Activated CD4-positive, alpha-beta T cell treated with anti-CD3 and anti-CD28 coated beads for 24 hours (primary cell): ENCODE data around the gene TMEM61.

Experiments used
- DNase-seq, 2 donors: peaks; one replicate each; pipeline ENCODE4 v3.0.0-alpha.2; 2020; ENCODE audit warnings: low read depth in 2 of 2

TMEM61 gene

DNA sequence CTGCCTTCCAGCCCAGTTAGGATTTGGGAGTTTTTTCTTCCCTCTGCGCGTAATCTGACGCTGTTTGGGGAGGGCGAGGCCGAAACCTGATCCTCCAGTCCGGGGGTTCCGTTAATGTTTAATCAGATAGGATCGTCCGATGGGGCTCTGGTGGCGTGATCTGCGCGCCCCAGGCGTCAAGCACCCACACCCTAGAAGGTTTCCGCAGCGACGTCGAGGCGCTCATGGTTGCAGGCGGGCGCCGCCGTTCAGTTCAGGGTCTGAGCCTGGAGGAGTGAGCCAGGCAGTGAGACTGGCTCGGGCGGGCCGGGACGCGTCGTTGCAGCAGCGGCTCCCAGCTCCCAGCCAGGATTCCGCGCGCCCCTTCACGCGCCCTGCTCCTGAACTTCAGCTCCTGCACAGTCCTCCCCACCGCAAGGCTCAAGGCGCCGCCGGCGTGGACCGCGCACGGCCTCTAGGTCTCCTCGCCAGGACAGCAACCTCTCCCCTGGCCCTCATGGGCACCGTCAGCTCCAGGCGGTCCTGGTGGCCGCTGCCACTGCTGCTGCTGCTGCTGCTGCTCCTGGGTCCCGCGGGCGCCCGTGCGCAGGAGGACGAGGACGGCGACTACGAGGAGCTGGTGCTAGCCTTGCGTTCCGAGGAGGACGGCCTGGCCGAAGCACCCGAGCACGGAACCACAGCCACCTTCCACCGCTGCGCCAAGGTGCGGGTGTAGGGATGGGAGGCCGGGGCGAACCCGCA, 59.1 kb downstream of the TMEM61 start, which contains the start of gene PCSK9:
Gene PCSK9 (plus strand): TSS at position 207 of the 741 bp plus-strand sequence. CDS start 290 bp downstream, at position 497.
- DNase-seq, result no peak

DNA sequence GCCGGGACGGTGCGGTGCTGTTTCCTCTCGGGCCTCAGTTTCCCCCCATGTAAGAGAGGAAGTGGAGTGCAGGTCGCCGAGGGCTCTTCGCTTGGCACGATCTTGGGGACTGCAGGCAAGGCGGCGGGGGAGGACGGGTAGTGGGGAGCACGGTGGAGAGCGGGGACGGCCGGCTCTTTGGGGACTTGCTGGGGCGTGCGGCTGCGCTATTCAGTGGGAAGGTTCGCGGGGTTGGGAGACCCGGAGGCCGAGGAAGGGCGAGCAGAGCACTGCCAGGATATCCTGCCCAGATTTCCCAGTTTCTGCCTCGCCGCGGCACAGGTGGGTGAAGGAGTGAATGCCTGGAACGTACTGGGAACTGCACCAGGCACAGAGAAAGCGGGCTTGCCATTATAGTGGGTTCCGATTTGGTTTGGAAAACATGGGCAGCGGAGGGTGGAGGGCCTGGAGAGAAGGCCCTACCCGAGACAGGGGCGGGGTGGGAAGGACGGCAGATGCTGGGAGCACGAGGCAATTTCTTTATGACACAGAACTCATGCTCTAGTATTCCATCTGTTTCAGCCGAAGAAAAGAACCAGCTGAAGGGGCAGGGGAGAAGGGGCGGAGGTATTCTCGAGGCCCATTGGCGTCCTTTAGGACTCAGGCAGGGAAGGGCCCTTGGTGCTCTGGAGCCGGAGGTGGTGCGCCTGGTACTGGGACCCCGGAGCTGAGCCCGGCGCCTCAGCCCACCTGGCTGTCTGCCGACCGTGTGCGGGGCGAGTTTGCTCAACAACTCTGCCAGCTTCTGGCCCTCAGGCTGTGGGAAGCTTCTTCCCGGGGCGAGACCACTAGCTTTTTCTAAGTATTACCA, 59.9 kb downstream of the TMEM61 start:
- DNase-seq, result no peak

DNA sequence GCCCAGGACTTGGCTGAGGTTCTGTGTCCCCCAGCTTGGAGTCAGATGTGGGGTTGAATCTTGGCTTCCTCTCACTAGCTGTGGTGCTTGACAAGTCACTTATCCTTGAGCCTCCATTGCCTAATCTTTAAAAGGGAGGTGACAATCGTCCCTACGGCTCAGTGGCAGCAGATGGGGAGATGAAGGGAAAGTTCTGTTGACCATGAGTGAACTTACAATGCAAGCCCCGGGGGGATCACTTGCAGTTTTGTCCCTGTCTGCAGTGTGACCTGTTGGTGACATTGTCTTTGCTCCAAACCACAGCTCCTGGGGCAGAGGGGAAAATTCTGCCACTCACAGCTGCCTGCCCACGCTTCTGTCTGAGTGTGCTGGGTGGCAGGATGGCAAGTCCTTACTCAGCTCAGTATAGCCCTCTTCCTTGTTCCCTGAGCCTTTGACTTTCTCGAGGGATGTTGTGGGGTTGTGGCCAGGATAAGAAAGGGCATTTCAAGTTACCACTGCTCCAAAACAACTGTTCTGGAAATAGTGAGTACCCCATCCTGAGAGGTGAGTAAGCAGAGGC, 60.6 kb downstream of the TMEM61 start:
- DNase-seq, result no peak

DNA sequence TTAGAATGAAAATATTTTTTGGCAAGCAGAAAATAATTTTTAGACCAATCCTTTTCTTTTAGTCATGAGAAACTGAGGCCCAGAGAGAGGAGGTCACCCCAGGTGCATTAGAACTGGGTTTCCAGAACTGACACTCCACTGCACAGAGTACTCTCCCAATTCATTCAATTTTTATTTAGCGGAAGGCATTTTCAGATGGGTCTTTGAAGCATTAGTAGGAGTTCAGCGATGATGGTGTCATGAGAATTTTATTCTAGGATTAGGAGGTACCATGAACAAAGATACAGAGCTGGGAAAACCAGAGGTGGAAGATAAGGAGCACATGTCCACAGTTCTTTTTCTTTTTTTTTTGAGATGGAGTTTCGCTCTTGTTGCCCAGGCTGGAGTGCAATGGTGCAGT, 61.2 kb downstream of the TMEM61 start:
- no peak for DNase-seq
